NCI-H460 (cell line): Measurements from ENCODE around the gene SPON1. TPM values are rescaled to one million over a fixed set of nuclear protein-coding genes. Genes with fewer than 3 reads are reported as not detected.
"Not testable (repeated sequence)": the region's sequence is repeated elsewhere in the genome, so short reads cannot be mapped to it uniquely, and the experiment has no call there.

ENCODE experiments used
- DNase-seq: peaks from one replicate; pipeline ENCODE4 v3.0.0-alpha.2; 2016; ENCODE audit warnings: low read depth; ENCODE audit errors: extremely low read depth
- total RNA-seq: library from RNA; depleted of rRNA; stranded (reverse); fragments of >200 nt; shearing (Covaris generic); gene quantifications from 2 replicates; pipeline ENCODE4 v1.2.3, GENCODE V29; 2014

The SPON1 gene
- total RNA-seq, 1 experiment from 2014 or later = 0.25 TPM

DNA sequence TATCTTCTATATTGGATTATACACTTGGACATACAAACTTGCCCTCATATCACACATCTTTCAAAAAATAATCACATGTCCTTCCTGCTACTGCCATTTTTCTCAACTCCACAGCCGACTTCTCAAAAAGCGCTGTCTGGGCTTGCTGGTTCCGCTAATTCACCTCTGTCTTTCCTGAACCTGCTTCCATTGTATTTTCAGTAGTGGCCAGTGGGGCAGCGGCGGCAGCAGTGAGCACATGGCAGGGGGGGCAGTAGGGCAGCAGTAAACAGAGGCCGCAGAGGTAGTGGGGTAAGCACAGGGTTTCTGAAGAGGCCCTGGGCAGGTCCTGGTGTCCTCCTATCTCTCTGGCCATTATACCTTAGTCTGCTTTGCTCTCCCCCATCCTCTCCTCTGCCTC, 270.1 kb downstream of the SPON1 start:
- peak; percentile 9 for DNase-seq

DNA sequence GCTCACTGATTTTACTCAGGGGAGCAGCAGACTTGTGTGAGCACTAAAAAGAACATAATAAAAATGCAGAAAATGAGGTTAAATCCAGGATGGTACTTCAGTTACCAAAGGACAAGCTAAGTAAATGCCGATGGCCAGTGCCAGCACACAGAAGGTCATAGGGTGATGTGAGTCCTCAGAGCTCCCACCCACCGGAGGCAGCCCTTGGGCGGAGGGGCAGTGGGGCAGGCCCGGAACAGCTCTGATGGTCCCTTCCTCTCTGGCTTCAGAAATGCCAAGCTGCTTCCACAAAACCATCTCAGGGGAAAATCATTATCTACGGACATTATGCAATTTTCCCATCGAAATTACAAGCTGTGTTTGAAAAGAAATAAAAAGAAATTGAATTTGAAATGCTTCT, 271.9 kb downstream of the SPON1 start:
- DNase-seq = no peak

DNA sequence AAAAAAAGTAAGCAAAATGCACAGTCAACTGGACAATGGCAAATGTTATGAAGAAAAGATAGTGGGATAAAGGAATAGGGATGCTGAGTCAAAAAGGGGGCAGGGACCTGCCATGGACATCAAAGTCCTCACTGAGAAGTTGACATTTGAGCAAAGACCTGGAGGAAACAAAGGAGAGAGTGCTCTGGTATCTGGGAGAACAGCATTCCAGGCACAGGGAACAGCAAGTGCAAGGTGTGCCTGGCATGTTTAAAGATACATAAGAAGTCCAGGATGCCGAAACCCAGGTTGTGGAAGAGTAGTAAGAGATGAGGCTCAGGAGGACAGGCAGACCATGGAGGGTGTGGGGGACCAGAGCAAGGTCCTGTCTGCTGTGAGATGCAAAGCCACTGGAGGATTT, 273.2 kb downstream of the SPON1 start:
- no peak for DNase-seq

GRCh38 chr11:14237444-14237961, 275.0 kb downstream of the SPON1 start:
- no peak for DNase-seq

DNA sequence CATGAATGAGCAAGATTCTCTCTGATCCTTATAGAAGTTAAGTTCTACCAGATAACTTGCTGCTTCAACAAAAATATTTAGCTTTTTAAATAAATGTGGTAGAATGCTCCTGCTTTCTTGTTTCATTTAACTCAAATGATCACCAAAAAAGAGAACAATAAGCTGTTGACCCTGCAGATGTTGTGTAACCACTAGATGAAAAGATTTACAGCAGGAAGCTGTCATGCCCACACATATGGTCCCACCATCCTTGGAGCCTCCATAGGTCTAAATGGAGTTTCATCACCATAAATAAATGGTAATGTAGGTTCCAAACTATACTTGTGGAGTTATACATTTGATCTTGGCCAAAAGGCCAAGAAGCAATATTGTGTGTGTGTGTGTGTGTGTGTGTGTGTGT, 277.7 kb downstream of the SPON1 start:
- no peak for DNase-seq

GRCh38 chr11:14240951-14241350, 278.4 kb downstream of the SPON1 start:
- DNase-seq = no peak

- DNase-seq = no peak
These were observed 279.7 kb downstream of the SPON1 start for GRCh38 chr11:14242187-14242586.

DNA sequence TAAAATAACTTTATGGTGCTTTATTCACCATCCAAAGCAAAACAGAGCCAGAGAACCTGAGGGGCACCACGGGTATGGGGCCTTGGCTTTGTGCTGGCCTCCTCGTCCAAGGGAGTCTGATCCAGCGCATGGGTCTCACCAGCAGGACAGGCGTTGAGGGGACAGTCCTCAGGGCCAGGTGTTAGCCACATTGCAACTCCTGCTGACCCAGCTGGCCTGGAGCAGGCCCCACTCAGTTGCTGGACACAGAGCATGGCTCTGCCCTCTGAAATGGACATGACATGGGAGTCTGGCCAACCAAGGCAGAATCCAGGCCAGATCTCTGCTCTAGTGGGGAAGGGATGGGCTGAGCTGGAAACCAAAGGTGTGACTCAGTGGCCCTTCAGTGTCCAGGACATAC, 280.2 kb downstream of the SPON1 start:
- DNase-seq = no peak

GRCh38 chr11:14244926-14245325, 282.4 kb downstream of the SPON1 start:
- no peak for DNase-seq

DNA sequence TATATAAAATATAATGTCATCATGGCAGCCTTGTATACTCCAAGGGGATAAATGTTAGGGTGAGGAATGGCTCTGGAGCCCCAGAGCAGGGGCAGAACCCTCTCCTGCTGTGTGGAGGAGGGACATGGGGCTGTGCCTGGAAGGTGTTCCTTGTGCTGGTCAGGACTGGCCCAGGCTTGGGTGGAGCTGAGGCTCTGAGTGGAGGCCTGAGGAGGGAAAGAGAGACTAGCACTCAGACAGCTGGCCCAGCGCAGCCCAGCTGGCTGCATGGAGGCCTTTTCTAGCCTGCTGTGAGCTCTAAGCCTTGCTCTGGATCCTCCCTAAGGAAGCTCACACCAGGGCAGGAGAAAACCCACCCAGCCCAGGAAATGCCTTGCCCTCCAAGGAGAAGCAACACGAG, 282.9 kb downstream of the SPON1 start:
- no peak for DNase-seq

GRCh38 chr11:14248580-14248981, 286.1 kb downstream of the SPON1 start:
- DNase-seq = no peak

DNA sequence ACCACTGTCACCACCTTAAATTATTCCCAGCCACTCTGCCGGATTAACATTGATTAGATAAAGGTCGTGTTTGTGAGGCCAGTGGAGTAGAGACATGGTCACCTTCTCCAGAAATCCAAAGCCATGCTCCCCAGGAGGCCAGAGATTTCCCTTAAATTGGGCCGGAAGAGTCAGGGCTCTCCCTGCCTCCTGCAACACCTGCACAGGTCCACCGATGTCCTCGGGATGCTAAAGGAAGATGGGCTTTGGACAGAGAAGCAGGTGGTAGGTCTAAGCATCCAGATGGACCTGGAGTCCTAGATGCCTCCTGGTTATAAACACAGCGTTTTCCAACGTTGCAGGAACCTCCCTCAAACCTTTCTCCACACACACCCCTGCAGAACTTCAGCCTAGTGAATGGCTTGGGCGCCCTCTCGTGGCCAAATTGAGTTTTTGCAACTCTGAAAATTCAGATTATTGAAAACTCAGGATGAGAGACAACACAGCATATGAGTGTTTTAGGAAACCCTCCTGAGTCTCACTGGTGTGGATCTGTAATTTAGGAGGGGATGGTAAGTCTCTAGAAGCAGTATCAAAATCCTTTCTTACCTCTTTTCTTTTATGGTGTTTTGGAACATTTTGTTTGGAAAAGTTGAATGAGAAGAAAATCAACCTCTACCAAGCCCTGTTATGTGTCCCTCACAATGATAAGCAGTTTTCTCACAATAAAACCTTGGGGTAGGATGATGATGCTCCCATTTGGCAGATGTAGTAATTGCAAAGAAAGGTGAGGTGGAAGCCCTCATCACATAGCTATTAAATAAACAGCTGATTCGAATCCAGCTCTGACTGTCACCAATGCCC, 286.8 kb downstream of the SPON1 start:
- DNase-seq = peak; percentile 72

DNA sequence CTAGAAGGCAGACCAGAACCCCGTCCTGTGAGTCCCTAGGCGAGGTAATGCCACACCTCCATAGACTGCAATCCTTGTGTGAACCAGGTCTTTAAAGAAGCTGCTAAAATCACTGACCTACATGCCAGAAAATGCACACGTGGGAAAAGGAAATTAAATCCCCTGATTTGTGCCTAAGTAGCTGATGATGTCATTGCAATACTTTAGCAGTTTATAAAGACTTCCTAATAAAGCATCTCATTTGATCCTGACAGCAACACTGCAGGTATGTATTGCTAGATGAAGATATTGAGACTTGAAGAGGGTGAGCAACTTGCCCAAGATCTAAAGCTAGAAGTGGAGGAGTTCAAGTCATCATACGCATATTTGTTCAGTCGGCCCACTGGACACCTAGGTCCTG, 289.2 kb downstream of the SPON1 start:
- no peak for DNase-seq

GRCh38 chr11:14252501-14252900, 290.0 kb downstream of the SPON1 start:
- DNase-seq = not testable (repeated sequence)

DNA sequence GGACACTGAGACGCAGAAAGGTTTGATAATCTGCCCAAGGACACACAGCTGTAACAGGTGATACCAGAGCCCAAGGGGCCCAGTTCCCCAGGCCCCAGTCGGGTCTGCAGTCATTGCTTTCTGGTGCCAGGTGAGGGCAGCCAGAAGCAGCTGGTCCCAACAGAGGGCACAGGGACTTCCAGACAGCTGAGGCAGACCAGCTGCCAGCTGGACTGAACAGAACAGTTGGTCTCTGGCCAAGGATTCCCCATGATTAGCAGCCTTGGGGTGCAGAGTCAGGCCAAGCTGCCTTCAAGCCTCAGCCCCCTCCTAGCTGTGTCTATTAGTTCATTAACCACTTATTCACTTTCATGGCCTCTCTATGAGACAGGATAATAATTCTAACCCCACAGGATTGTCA, 290.9 kb downstream of the SPON1 start:
- DNase-seq = no peak

- no peak for DNase-seq
These were observed 291.3 kb downstream of the SPON1 start for GRCh38 chr11:14253840-14254239.

DNA sequence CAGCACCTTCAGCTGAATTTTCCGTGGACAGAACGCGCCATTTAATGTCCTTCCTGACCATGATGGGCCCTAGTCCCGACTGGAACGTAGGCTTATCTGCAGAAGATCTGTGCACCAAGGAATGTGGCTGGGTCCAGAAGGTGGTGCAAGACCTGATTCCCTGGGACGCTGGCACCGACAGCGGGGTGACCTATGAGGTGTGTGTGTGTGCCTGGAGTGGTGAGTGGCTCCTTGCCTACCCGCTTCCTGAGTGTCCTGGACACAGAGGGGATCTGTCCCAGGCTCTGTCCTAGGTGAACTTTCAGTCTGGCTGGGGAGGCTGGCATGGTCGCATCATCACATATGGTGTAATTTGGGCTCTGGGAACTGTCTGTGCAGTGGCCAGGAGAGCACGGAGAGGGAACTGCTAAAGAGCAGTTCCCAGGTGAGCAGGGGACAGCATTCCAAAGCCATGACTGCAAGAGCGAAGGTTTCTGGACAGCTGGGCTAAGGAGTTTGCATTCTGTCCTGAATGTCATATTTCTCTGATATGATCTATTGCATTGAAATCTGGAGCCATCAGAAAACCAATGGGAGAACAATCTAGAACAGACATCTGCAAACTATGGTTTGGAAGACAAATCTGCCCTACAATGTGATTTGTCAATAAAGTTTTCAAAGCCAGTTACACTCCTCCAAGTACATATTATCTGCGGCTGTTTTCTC, 292.2 kb downstream of the SPON1 start:
- no peak for DNase-seq

DNA sequence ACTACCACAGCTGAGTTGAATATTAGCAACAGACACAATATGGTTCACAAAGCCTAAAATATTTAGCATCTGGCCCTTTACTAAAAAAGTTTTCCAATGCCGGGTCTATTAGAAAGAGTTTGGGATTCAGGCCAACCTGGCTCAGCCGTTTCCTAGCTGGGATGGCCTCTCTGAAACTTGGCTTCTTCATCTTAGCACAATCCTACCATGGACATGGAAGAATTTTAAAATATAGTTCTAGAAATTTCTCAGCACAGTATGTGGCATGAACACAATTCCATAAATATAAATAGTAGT, 292.7 kb downstream of the SPON1 start:
- DNase-seq = no peak

- DNase-seq = peak; percentile 49
These were observed 295.9 kb downstream of the SPON1 start for GRCh38 chr11:14258221-14258935.

- DNase-seq = no peak
These were observed 296.8 kb downstream of the SPON1 start for GRCh38 chr11:14259186-14259784.

GRCh38 chr11:14259878-14260277, 297.4 kb downstream of the SPON1 start:
- no peak for DNase-seq
